Non-pigmented ciliary epithelial cell (primary cell): ENCODE measurements around the gene KIF26B.
"Not testable (repeated sequence)": the region's sequence is repeated elsewhere in the genome, so short reads cannot be mapped to it uniquely, and the experiment has no call there.

Experiments used
- DNase-seq: peaks from one replicate; pipeline ENCODE4 v3.0.0-alpha.2; 2010; ENCODE audit warnings: low read depth

Gene KIF26B

GRCh38 chr1:245701631-245702030, 546.8 kb downstream of the KIF26B start:
- no peak for DNase-seq

GRCh38 chr1:245702346-245702745, 547.6 kb downstream of the KIF26B start:
- no peak for DNase-seq

- DNase-seq = no peak
Observed at GRCh38 chr1:245704341-245704740, 549.6 kb downstream of the KIF26B start.

- peak; percentile 19 for DNase-seq
Observed at GRCh38 chr1:245704765-245705164, 550.0 kb downstream of the KIF26B start.

- DNase-seq = no peak
Observed at GRCh38 chr1:245707941-245708340, 553.2 kb downstream of the KIF26B start.

- DNase-seq = no peak
Observed at GRCh38 chr1:245710961-245711903, 556.4 kb downstream of the KIF26B start.

GRCh38 chr1:245714027-245714426, 559.2 kb downstream of the KIF26B start:
- DNase-seq = not testable (repeated sequence)

GRCh38 chr1:245715291-245715701, 560.5 kb downstream of the KIF26B start:
- DNase-seq = no peak

- peak; percentile 65 for DNase-seq
Observed at GRCh38 chr1:245715970-245716369, 561.2 kb downstream of the KIF26B start.

GRCh38 chr1:245716561-245716960, 561.8 kb downstream of the KIF26B start:
- no peak for DNase-seq

GRCh38 chr1:245717611-245718010, 562.8 kb downstream of the KIF26B start:
- DNase-seq = no peak

GRCh38 chr1:245718123-245718522, 563.3 kb downstream of the KIF26B start:
- DNase-seq = no peak

- DNase-seq = no peak
Observed at GRCh38 chr1:245718951-245719350, 564.2 kb downstream of the KIF26B start.

GRCh38 chr1:245721488-245721887, 566.7 kb downstream of the KIF26B start:
- no peak for DNase-seq

GRCh38 chr1:245728035-245728434, 573.2 kb downstream of the KIF26B start:
- DNase-seq = not testable (repeated sequence)

GRCh38 chr1:245730801-245731200, 576.0 kb downstream of the KIF26B start:
- DNase-seq = no peak

- not testable (repeated sequence) for DNase-seq
Observed at GRCh38 chr1:245740336-245740735, 585.6 kb downstream of the KIF26B start.

- DNase-seq = no peak
Observed at GRCh38 chr1:245742896-245743295, 588.1 kb downstream of the KIF26B start.

- DNase-seq = no peak
Observed at GRCh38 chr1:245748240-245748639, 593.5 kb downstream of the KIF26B start.

GRCh38 chr1:245748646-245749045, 593.9 kb downstream of the KIF26B start:
- DNase-seq = no peak

- DNase-seq = no peak
Observed at GRCh38 chr1:245749053-245749452, 594.3 kb downstream of the KIF26B start.

GRCh38 chr1:245750261-245750660, 595.5 kb downstream of the KIF26B start:
- no peak for DNase-seq

- DNase-seq = no peak
Observed at GRCh38 chr1:245751116-245751515, 596.3 kb downstream of the KIF26B start.
